CD14-positive monocyte (primary cell): Measurements from ENCODE around the gene ZDHHC11. TPM values are rescaled to one million over a fixed set of nuclear protein-coding genes. Genes with fewer than 3 reads are reported as not detected.
"Not testable (repeated sequence)": the region's sequence is repeated elsewhere in the genome, so short reads cannot be mapped to it uniquely, and the experiment has no call there.

Source experiments
- DNase-seq, 3 donors: peaks; one replicate each; pipeline ENCODE4 v3.0.0-alpha.2; 2011 to 2022
- H2AFZ ChIP-seq: 2 replicates; pipeline ENCODE4 v1.6.0; 2012; ENCODE audit warnings: mild to moderate bottlenecking, low read depth, low read length, inconsistent platforms; ENCODE audit not compliant: insufficient read depth, poor library complexity, severe bottlenecking
- H3K27ac ChIP-seq, 2 donors: 1 replicate in 1 of 2; 2 replicates in 1 of 2; pipeline ENCODE4 v1.5.1; 2012 to 2013; ENCODE audit warnings: low read length in 2 of 2, control low read depth in 1 of 2, inconsistent platforms in 1 of 2, low read depth in 1 of 2, mild to moderate bottlenecking in 1 of 2
- H3K27me3 ChIP-seq, 2 donors: one replicate each; pipeline versions ENCODE4 v1.6.0 to v1.6.1; 2011 to 2013; ENCODE audit warnings: low read length in 2 of 2; ENCODE audit not compliant: control insufficient read depth in 2 of 2, insufficient read depth in 2 of 2
- H3K36me3 ChIP-seq, 2 donors: replicated peaks in 1 of 2; 1 replicate in 1 of 2; 2 replicates in 1 of 2; pipeline versions ENCODE4 v1.5.1 to v1.6.1; 2012 to 2013; ENCODE audit warnings: low read length in 2 of 2, control low read depth in 1 of 2, inconsistent platforms in 1 of 2, mild to moderate bottlenecking in 1 of 2; ENCODE audit not compliant: insufficient read depth in 2 of 2, control insufficient read depth in 1 of 2
- H3K4me1 ChIP-seq, 2 donors: 1 replicate in 1 of 2; 2 replicates in 1 of 2; pipeline versions ENCODE4 v1.5.1 to v1.6.1; 2012 to 2013; ENCODE audit warnings: low read length in 2 of 2, control low read depth in 1 of 2, inconsistent platforms in 1 of 2, mild to moderate bottlenecking in 1 of 2, moderate library complexity in 1 of 2; ENCODE audit not compliant: insufficient read depth in 2 of 2, control insufficient read depth in 1 of 2
- H3K4me2 ChIP-seq: replicated peaks from 2 replicates; pipeline ENCODE3; 2012; ENCODE audit warnings: low read length, moderate library complexity, mild to moderate bottlenecking; ENCODE audit not compliant: poor library complexity, severe bottlenecking; ENCODE audit errors: extremely low read depth
- H3K4me3 ChIP-seq, 3 experiments: fragments of 200-600 bp in 1 of 3; sonication (generic) in 1 of 3; replicated peaks in 1 of 3; 1 replicate in 2 of 3; 2 replicates in 1 of 3; pipeline ENCODE4 v1.5.1; 2011 to 2013; ENCODE audit warnings: low read length in 3 of 3, mild to moderate bottlenecking in 3 of 3, control low read depth in 2 of 3, low read depth in 2 of 3, inconsistent platforms in 1 of 3, moderate library complexity in 1 of 3
- H3K79me2 ChIP-seq: 2 replicates; pipeline ENCODE4 v1.6.0; 2012; ENCODE audit warnings: mild to moderate bottlenecking, control low read depth, inconsistent platforms, low read length, moderate library complexity; ENCODE audit not compliant: insufficient read depth
- H3K9ac ChIP-seq: 2 replicates; pipeline ENCODE4 v1.6.0; 2017; ENCODE audit warnings: low read length, mild to moderate bottlenecking; ENCODE audit not compliant: insufficient read depth, poor library complexity, severe bottlenecking
- H3K9me3 ChIP-seq, 2 donors: replicated peaks in 1 of 2; 1 replicate in 1 of 2; 2 replicates in 1 of 2; pipeline versions ENCODE4 v1.5.1 to v1.6.1; 2012 to 2013; ENCODE audit warnings: low read length in 2 of 2, control low read depth in 1 of 2; ENCODE audit not compliant: control insufficient read depth in 1 of 2, insufficient read depth in 1 of 2
- H4K20me1 ChIP-seq: 2 replicates; pipeline ENCODE4 v1.6.0; 2012; ENCODE audit warnings: mild to moderate bottlenecking, low read length, control low read depth, moderate library complexity; ENCODE audit not compliant: insufficient read depth
- H3K27ac Mint-ChIP-seq, 7 donors: one replicate each; pipeline ENCODE4 v1.8.0; 2020; ENCODE audit warnings: mild to moderate bottlenecking in 7 of 7, mixed read lengths in 7 of 7, moderate library complexity in 6 of 7, inconsistent platforms in 2 of 7
- H3K27me3 Mint-ChIP-seq, 3 donors: one replicate each; pipeline ENCODE4 v1.8.0; 2021 to 2022; ENCODE audit warnings: low read depth in 3 of 3, mild to moderate bottlenecking in 3 of 3, mixed read lengths in 3 of 3, moderate library complexity in 3 of 3, inconsistent platforms in 1 of 3
- H3K36me3 Mint-ChIP-seq, 2 donors: one replicate each; pipeline ENCODE4 v1.8.0; 2020; ENCODE audit warnings: mixed read lengths in 2 of 2, inconsistent platforms in 1 of 2, mild to moderate bottlenecking in 1 of 2
- H3K4me1 Mint-ChIP-seq: one replicate; pipeline ENCODE4 v1.8.0; 2020; ENCODE audit warnings: mild to moderate bottlenecking, mixed read lengths
- H3K4me3 Mint-ChIP-seq, 2 donors: one replicate each; pipeline ENCODE4 v1.8.0; 2020; ENCODE audit warnings: mild to moderate bottlenecking in 2 of 2, mixed read lengths in 2 of 2, moderate library complexity in 1 of 2
- H3K9me3 Mint-ChIP-seq, 7 donors: one replicate each; pipeline ENCODE4 v1.8.0; 2020 to 2022; ENCODE audit warnings: mixed read lengths in 7 of 7, mild to moderate bottlenecking in 6 of 7, moderate library complexity in 6 of 7, inconsistent platforms in 2 of 7
- WGBS: methylation state at CpG from one replicate; pipeline ENCODE4 v1.1.5; 2013; ENCODE audit warnings: missing lambda C conversion rate; ENCODE audit not compliant: insufficient coverage; 5-methylcytosine and 5-hydroxymethylcytosine counted together
- intact Hi-C, 2 donors: fragments of 100-400 bp; cut with micrococcal nuclease; formaldehyde crosslinking; loops; one replicate each; pipeline versions ENCODE4 v1.15.0 to v1.15.1; 2023
- polyA plus RNA-seq, 3 donors: library from polyadenylated mRNA; depleted of rRNA in 1 of 3; unstranded in 2 of 3; stranded (reverse) in 1 of 3; fragments of 300-500 nt in 2 of 3; fragments of >200 nt in 1 of 3; fragmentation: Illumina TruSeq in 2 of 3; gene quantifications; 1 replicate in 2 of 3; 2 replicates in 1 of 3; pipeline ENCODE4 v1.2.3, GENCODE V29; 2012 to 2021
- TF ChIP-seq, protein P1 (sequence below): fragments of 200-600 bp; IDR thresholded peaks from one replicate; pipeline ENCODE4 v1.8.0; 2022; ENCODE audit warnings: antibody characterized with exemption, mild to moderate bottlenecking

ZDHHC11 gene
- polyA plus RNA-seq, 3 donors, result 1.8 TPM; not detected in 2

DNA sequence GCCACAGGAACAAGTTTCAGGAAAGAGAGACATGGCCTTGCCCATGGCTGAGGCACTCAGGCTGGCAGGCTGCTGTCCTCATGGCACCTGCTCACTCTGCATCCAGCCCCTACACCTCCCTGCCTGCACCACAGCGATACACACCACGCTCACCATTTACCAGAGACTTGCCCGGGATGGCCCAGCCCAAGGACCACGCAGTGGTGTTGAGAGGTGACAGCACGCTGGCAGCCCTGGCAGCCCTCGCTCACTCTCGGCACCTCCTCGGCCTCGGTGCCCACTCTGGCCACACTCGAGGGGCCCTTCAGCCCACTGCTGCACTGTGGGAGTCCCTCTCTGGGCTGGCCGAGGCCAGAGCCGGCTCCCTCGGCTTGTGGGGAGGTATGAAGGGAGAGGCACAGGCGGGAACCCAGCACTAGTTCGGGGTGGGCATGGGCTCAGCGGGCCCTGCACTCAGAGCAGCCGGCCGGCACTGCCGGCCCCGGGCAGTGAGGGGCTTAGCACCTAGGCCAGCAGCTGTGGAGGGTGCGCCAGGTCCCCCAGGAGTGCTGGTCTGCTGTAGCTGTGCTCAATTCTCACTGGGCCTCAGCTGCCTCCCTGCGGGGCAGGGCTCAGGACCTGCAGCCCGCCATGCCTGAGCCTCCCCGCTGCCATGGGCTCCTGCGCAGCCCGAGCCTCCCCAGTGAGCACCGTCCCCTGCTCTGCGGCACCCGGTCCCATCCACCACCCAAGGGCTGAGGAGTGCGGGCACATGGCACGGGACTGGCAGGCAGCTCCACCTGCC lies 86.6 kb downstream of the ZDHHC11 start:
- H3K27me3 ChIP-seq, result no peaks in the 10 kb centered on the region
- no peaks in the 10 kb centered on the region for H3K79me2 ChIP-seq
- TF ChIP-seq, protein P1, sequence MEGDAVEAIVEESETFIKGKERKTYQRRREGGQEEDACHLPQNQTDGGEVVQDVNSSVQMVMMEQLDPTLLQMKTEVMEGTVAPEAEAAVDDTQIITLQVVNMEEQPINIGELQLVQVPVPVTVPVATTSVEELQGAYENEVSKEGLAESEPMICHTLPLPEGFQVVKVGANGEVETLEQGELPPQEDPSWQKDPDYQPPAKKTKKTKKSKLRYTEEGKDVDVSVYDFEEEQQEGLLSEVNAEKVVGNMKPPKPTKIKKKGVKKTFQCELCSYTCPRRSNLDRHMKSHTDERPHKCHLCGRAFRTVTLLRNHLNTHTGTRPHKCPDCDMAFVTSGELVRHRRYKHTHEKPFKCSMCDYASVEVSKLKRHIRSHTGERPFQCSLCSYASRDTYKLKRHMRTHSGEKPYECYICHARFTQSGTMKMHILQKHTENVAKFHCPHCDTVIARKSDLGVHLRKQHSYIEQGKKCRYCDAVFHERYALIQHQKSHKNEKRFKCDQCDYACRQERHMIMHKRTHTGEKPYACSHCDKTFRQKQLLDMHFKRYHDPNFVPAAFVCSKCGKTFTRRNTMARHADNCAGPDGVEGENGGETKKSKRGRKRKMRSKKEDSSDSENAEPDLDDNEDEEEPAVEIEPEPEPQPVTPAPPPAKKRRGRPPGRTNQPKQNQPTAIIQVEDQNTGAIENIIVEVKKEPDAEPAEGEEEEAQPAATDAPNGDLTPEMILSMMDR, result no peak
- peaks cover 0 to 7% (median 2%) of the 10 kb centered on the region in 3 donors for H3K27me3 Mint-ChIP-seq
- DNase-seq, result no peak
- no peak overlapping the region for H3K4me2 ChIP-seq
- H3K9me3 Mint-ChIP-seq, result peaks cover 0 to 7% (median 4%) of the 10 kb centered on the region in 7 donors
- H3K27ac ChIP-seq, result no peak overlapping the region
- no peak overlapping the region for H3K9ac ChIP-seq
- H3K27ac Mint-ChIP-seq, result peak overlapping the region in 1 of 7 donors; percentile 3
- peaks cover 0 to 9% of the 10 kb centered on the region in 2 donors for H3K9me3 ChIP-seq
- H3K36me3 ChIP-seq, result no peaks in the 10 kb centered on the region
- H3K4me1 Mint-ChIP-seq, result no peaks in the 10 kb centered on the region
- intact Hi-C loops, result loop anchor here in 1 of 2 donors (5.0 kb wide), 1 partner anchor 78 kb away; no protein-coding TSS in a partner anchor
- 98% methylated on average over 22 of the region's 31 CpGs for WGBS
- H3K4me3 ChIP-seq, result no peak overlapping the region
- no peaks in the 10 kb centered on the region for H4K20me1 ChIP-seq
- no peak overlapping the region for H2AFZ ChIP-seq
- H3K4me3 Mint-ChIP-seq, result no peak overlapping the region
- no peaks in the 10 kb centered on the region for H3K4me1 ChIP-seq
- no peaks in the 10 kb centered on the region for H3K36me3 Mint-ChIP-seq

DNA sequence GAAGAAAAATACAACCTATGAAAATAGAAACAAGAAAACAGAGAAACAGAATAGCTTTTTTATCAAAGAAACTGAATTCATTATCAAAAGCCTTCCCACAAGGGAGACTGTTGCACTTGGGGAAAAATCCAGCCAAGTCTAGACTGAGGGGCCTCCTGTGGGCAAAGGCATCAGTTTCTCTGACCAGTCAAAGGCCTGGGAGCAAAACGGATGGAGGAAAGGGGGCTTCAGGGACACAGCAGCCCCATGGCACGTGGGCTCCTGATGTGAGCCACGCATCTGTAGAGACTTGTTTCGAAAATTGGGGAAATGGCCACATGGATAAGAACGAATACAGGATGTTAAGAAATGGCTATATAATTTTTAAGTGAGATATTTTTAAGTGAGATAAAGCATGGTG lies 87.4 kb downstream of the ZDHHC11 start:
- H2AFZ ChIP-seq, result no peak overlapping the region
- H3K4me3 Mint-ChIP-seq, result no peak overlapping the region
- no peak overlapping the region for H3K4me3 ChIP-seq
- no peaks in the 10 kb centered on the region for H3K36me3 Mint-ChIP-seq
- H3K27ac Mint-ChIP-seq, result no peak overlapping the region
- intact Hi-C loops, result loop anchor here in 1 of 2 donors (5.0 kb wide), 1 partner anchor 79 kb away; no protein-coding TSS in a partner anchor
- no peak overlapping the region for H3K27ac ChIP-seq
- no peaks in the 10 kb centered on the region for H3K79me2 ChIP-seq
- H3K4me1 Mint-ChIP-seq, result no peaks in the 10 kb centered on the region
- peaks cover 0 to 9% of the 10 kb centered on the region in 2 donors for H3K9me3 ChIP-seq
- H3K36me3 ChIP-seq, result no peaks in the 10 kb centered on the region
- no peaks in the 10 kb centered on the region for H4K20me1 ChIP-seq
- no peaks in the 10 kb centered on the region for H3K4me1 ChIP-seq
- no peak overlapping the region for H3K9ac ChIP-seq
- H3K27me3 ChIP-seq, result no peaks in the 10 kb centered on the region
- TF ChIP-seq, protein P1, result no peak
- peaks cover 0 to 7% (median 4%) of the 10 kb centered on the region in 7 donors for H3K9me3 Mint-ChIP-seq
- no peak overlapping the region for H3K4me2 ChIP-seq
- 82% methylated on average over 5 of the region's 5 CpGs for WGBS
- peaks cover 0 to 13% (median 9%) of the 10 kb centered on the region in 3 donors for H3K27me3 Mint-ChIP-seq
- no peak for DNase-seq

DNA sequence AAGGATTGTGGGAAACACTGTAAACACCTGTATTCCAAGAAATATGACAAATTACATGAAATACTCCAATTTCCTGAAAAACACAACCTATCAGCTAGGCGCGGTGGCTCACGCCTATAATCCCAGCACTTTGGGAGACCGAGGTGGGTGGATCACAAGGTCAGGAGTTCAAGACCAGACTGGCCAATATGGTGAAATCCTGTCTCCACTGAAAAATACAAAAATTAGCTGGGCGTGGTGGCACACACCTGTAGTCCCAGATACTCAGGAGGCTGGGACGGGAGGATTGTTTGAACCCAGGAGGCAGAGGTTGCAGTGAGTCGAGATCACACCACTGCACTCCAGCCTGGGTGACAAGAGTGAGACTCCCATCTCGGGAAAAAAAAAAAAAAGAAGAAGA lies 87.8 kb downstream of the ZDHHC11 start:
- not testable (repeated sequence) for H3K9me3 Mint-ChIP-seq, H3K9ac ChIP-seq, H3K27ac Mint-ChIP-seq, H3K36me3 Mint-ChIP-seq, H3K9me3 ChIP-seq, H3K27ac ChIP-seq, H3K4me1 Mint-ChIP-seq, H3K36me3 ChIP-seq, H2AFZ ChIP-seq, H3K4me1 ChIP-seq, H3K4me2 ChIP-seq, H3K79me2 ChIP-seq, H3K27me3 ChIP-seq, DNase-seq, H3K4me3 Mint-ChIP-seq, H3K4me3 ChIP-seq, H4K20me1 ChIP-seq
- peaks cover 0 to 13% (median 9%) of the 10 kb centered on the region in 3 donors for H3K27me3 Mint-ChIP-seq
- WGBS, result 97% methylated on average over 4 of the region's 8 CpGs
- intact Hi-C loops, result loop anchor here in 1 of 2 donors (5.0 kb wide), 1 partner anchor 79 kb away; no protein-coding TSS in a partner anchor
